GM19467 (cell line): ENCODE results near the gene MAD1L1.

Experiments
- ATAC-seq: cut with Tn5 transposase; IDR thresholded peaks from one replicate; pipeline ENCODE4 v1.9.1; 2021; ENCODE audit warnings: mild to moderate bottlenecking, moderate library complexity; ENCODE audit not compliant: unreplicated experiment

MAD1L1 gene

GRCh38 chr7:1909476-1909875 lies 323.3 kb downstream of the MAD1L1 start:
- ATAC-seq = no peak

GRCh38 chr7:1908823-1909420 lies 323.8 kb downstream of the MAD1L1 start:
- no peak for ATAC-seq

GRCh38 chr7:1907751-1908365 lies 324.9 kb downstream of the MAD1L1 start:
- ATAC-seq = no peak

GRCh38 chr7:1906988-1907745 lies 325.6 kb downstream of the MAD1L1 start:
- ATAC-seq = no peak

- no peak for ATAC-seq
These were observed 326.5 kb downstream of the MAD1L1 start for GRCh38 chr7:1906087-1906830.

- no peak for ATAC-seq
These were observed 330.4 kb downstream of the MAD1L1 start for GRCh38 chr7:1902231-1902855.

GRCh38 chr7:1901431-1902210 lies 331.1 kb downstream of the MAD1L1 start:
- ATAC-seq = no peak

GRCh38 chr7:1900847-1901246 lies 331.9 kb downstream of the MAD1L1 start:
- ATAC-seq = no peak

- no peak for ATAC-seq
These were observed 332.6 kb downstream of the MAD1L1 start for GRCh38 chr7:1899951-1900762.

GRCh38 chr7:1899196-1899595 lies 333.5 kb downstream of the MAD1L1 start:
- no peak for ATAC-seq

- no peak for ATAC-seq
These were observed 334.0 kb downstream of the MAD1L1 start for GRCh38 chr7:1898628-1899185.

GRCh38 chr7:1897861-1898627 lies 334.7 kb downstream of the MAD1L1 start:
- ATAC-seq = no peak

GRCh38 chr7:1897076-1897860 lies 335.5 kb downstream of the MAD1L1 start:
- no peak for ATAC-seq

- no peak for ATAC-seq
These were observed 336.9 kb downstream of the MAD1L1 start for GRCh38 chr7:1895664-1896515.

- ATAC-seq = no peak
These were observed 337.7 kb downstream of the MAD1L1 start for GRCh38 chr7:1894906-1895663.

- ATAC-seq = no peak
These were observed 338.3 kb downstream of the MAD1L1 start for GRCh38 chr7:1894313-1894900.
